HFFc6 (cell line): Measurements from ENCODE around the gene TBATA. TPM values are rescaled to one million over a fixed set of nuclear protein-coding genes. Genes with fewer than 3 reads are reported as not detected.

Experiments used
- DNase-seq: peaks from one replicate; pipeline ENCODE4 v3.0.0-alpha.2; 2018
- H3K27ac Mint-ChIP-seq: 2 replicates; pipeline ENCODE4 v1.8.0; 2020; ENCODE audit warnings: mild to moderate bottlenecking, mixed read lengths
- H3K27me3 Mint-ChIP-seq: 2 replicates; pipeline ENCODE4 v1.8.0; 2021; ENCODE audit warnings: mild to moderate bottlenecking, moderate library complexity, mixed read lengths; ENCODE audit not compliant: insufficient read depth
- H3K36me3 Mint-ChIP-seq: 2 replicates; pipeline ENCODE4 v1.8.0; 2021; ENCODE audit warnings: low read depth, mixed read lengths
- H3K4me1 Mint-ChIP-seq: 2 replicates; pipeline ENCODE4 v1.8.0; 2020; ENCODE audit warnings: low read depth, mixed read lengths
- H3K4me3 Mint-ChIP-seq: 2 replicates; pipeline ENCODE4 v1.8.0; 2020; ENCODE audit warnings: mild to moderate bottlenecking, moderate library complexity, mixed read lengths
- H3K9me3 Mint-ChIP-seq: 2 replicates; pipeline ENCODE4 v1.8.0; 2020; ENCODE audit warnings: mild to moderate bottlenecking, mixed read lengths
- total RNA-seq, 6 experiments: library from RNA; stranded (reverse); fragmentation: NEBNext Ultra II Directional; extraction: Animal tissue kit (Norgen Biotek cat#: 25700); gene quantifications; 2 replicates in 1 of 6; 3 replicates in 5 of 6; pipeline ENCODE4 v1.2.3, GENCODE V29; 2021
- TF ChIP-seq, protein P1 (sequence below): fragments of 200-600 bp; sonication (generic); IDR thresholded peaks from 2 replicates; pipeline ENCODE4 v1.5.0; 2021; ENCODE audit warnings: antibody characterized with exemption, mild to moderate bottlenecking

Gene TBATA
- total RNA-seq, 6 experiments from 2014 or later = not detected

DNA sequence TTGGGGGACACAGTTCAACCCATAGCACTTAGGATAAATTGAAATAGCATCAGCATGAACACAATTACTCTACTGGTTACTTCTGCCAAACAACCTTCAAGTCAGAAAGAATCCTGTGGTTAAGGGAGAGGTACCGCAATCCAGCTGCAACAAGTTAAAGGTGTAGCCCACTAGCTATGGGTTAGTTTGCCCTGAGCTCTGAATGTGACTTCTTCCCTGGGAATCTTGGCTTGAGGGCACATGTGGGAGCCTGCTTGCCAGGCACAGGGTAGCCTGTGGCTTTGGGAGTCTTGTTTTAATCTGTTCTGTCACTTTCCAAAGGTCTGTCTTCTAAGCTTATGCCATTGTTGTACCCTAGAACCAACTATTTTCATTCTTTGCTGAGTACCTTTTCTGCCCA lies 21.7 kb upstream of the TBATA start:
- H3K4me3 Mint-ChIP-seq = no peak overlapping the region
- H3K36me3 Mint-ChIP-seq = no peaks in the 10 kb centered on the region
- no peak overlapping the region for H3K27ac Mint-ChIP-seq
- H3K4me1 Mint-ChIP-seq = peaks cover 19% of the 10 kb centered on the region
- peaks cover 17% of the 10 kb centered on the region for H3K27me3 Mint-ChIP-seq
- TF ChIP-seq, protein P1, sequence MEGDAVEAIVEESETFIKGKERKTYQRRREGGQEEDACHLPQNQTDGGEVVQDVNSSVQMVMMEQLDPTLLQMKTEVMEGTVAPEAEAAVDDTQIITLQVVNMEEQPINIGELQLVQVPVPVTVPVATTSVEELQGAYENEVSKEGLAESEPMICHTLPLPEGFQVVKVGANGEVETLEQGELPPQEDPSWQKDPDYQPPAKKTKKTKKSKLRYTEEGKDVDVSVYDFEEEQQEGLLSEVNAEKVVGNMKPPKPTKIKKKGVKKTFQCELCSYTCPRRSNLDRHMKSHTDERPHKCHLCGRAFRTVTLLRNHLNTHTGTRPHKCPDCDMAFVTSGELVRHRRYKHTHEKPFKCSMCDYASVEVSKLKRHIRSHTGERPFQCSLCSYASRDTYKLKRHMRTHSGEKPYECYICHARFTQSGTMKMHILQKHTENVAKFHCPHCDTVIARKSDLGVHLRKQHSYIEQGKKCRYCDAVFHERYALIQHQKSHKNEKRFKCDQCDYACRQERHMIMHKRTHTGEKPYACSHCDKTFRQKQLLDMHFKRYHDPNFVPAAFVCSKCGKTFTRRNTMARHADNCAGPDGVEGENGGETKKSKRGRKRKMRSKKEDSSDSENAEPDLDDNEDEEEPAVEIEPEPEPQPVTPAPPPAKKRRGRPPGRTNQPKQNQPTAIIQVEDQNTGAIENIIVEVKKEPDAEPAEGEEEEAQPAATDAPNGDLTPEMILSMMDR = no peak
- no peak for DNase-seq
- no peaks in the 10 kb centered on the region; the same call in 1 of the 2 replicates for H3K9me3 Mint-ChIP-seq

GRCh38 chr10:70805619-70806215 lies 20.5 kb upstream of the TBATA start:
- no peaks in the 10 kb centered on the region for H3K36me3 Mint-ChIP-seq
- H3K4me3 Mint-ChIP-seq = no peak overlapping the region
- H3K4me1 Mint-ChIP-seq = peaks cover 19% of the 10 kb centered on the region
- H3K27ac Mint-ChIP-seq = no peak overlapping the region
- no peaks in the 10 kb centered on the region; the same call in 1 of the 2 replicates for H3K9me3 Mint-ChIP-seq
- DNase-seq = no peak
- H3K27me3 Mint-ChIP-seq = peaks cover 20% of the 10 kb centered on the region
- TF ChIP-seq, protein P1 = no peak

DNA sequence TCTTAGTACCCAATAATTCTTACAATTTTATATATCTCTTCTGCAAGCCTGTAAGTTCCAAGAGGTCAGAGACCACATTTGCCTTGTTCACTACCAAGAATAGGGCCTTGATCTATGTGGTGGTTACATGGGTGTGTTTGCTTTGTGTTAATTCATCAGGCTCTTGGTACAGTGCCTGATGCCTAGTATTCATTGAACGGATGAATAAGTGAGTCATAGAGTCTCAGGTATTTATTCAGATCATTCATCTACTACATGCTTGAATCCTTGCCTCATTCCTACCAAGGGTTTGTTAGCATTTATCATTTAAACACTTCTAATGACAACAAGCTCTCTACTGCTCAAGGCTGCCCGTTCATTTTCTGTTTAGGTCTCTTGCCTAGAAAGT lies 19.2 kb upstream of the TBATA start:
- peak; percentile 9 for DNase-seq
- Mint-ChIP-seq H3K4me3 (no peak overlapping the region), H3K36me3 (no peaks in the 10 kb centered on the region), H3K27ac (no peak overlapping the region), H3K27me3 (peaks cover 29% of the 10 kb centered on the region), H3K9me3 (no peaks in the 10 kb centered on the region; the same call in 1 of the 2 replicates), H3K4me1 (peaks cover 15% of the 10 kb centered on the region)
- TF ChIP-seq, protein P1 = no peak

DNA sequence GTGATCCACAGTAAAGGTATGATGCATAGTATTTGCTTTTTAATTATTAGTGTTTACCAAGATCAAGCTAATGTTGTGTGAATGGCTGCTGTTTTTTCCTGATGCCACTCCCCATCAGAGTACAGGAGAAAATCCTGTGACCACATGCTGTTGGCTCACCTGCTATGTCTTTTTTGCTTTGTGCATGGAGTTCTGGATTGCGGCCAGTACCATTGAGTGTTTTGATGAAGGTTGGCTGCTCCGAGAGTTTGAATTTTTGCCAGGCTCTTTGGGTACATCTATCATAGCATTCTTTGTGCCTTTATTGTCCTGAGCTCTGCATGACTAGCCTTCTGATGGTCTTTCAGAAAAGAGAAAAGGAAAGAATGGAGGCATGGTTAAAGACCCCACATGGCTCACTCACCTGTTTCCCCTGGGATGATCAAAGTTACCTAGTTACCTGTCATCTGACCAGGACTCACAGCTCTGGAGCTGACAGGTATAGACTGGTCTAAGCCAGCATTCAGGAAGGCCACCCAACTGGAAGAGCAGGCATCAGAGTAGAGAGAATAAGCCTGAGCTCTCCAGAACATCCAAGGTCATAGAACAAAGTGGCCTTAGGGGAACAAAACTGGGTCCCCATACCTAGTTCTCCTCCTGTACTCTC lies 18.7 kb upstream of the TBATA start:
- Mint-ChIP-seq H3K27ac (no peak overlapping the region), H3K9me3 (no peaks in the 10 kb centered on the region; the same call in 1 of the 2 replicates)
- no peak for DNase-seq

DNA sequence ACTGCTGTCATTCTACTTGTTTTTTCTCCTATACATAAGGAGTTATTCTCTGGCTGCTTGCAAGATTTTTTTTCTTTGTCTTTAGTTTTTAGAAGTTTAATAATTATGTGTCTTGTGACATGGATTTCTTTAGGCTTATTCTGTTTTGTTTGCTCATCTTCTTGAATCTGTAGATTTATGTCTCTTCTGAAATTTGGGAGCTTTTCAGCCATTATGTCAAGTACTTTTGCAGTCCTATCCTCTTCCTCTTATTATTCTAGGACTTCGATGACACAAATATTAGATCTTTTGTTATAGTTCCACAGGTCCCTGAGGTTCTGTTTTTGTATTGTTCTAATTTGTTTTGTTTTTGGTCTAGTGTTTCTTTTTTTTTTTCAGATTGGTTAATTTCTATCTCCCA lies 16.7 kb upstream of the TBATA start:
- Mint-ChIP-seq H3K36me3 (peaks cover 6% of the 10 kb centered on the region; the same call in 1 of the 2 replicates), H3K4me3 (no peak overlapping the region), H3K9me3 (no peaks in the 10 kb centered on the region; the same call in 1 of the 2 replicates), H3K27me3 (peaks cover 53% of the 10 kb centered on the region), H3K4me1 (peaks cover 13% of the 10 kb centered on the region), H3K27ac (no peak overlapping the region)
- TF ChIP-seq, protein P1 = no peak
- no peak for DNase-seq

More for the DNA sequence above, 18.7 kb upstream of the TBATA start:
- Mint-ChIP-seq H3K27me3 (peaks cover 34% of the 10 kb centered on the region), H3K36me3 (no peaks in the 10 kb centered on the region), H3K4me1 (peaks cover 13% of the 10 kb centered on the region), H3K4me3 (no peak overlapping the region)
- TF ChIP-seq, protein P1 = no peak
